ENCODE results near the gene CYP19A1. TPM values are rescaled to one million over a fixed set of nuclear protein-coding genes. Genes with fewer than 3 reads are reported as not detected.

The CYP19A1 gene
- total RNA-seq, 4 donors from 2014 or later = 1.8 to 2.9 (median 2.5) TPM; not detected in 1

GRCh38 chr15:51382787-51383186 lies 44.4 kb upstream of the CYP19A1 start:
- Histone ChIP-seq H3K27ac (no peak overlapping the region), H3K36me3 (no peaks in the 10 kb centered on the region), H3K4me1 (peaks cover 0 to 34% (median 5%) of the 10 kb centered on the region in 3 donors), H3K27me3 (peaks cover 8% of the 10 kb centered on the region), H3K9me3 (no peaks in the 10 kb centered on the region), H3K4me3 (no peak overlapping the region)
- peak; percentile 16 to 53 (median 34) for TF ChIP-seq CTCF (IDR thresholded peaks at IDR 0.05)
- TF ChIP-seq POLR2AphosphoS5 (IDR thresholded peaks at IDR 0.05) = no peak
- ATAC-seq = no peak
- WGBS, 2 donors (ENCODE audit: low coverage in 1 of 2) = 25 to 30% methylated on average over 3 to 4 of the region's 4 CpGs

- peak; percentile 75 for ATAC-seq
- TF ChIP-seq CTCF (IDR thresholded peaks at IDR 0.05) (peak; percentile 82 to 94 (median 92)), POLR2A (IDR thresholded peaks at IDR 0.05) (no peak)
- Histone ChIP-seq H3K9me3 (no peaks in the 10 kb centered on the region), H3K4me3 (no peak overlapping the region), H3K27me3 (peaks cover 8% of the 10 kb centered on the region), H3K36me3 (no peaks in the 10 kb centered on the region), H3K27ac (peak overlapping the region in 1 of 4 donors; percentile 1), H3K4me1 (peaks cover 0 to 34% (median 5%) of the 10 kb centered on the region in 3 donors)
- 14 to 15% methylated on average over 9 to 10 of the region's 14 CpGs for WGBS, 2 donors (ENCODE audit: low coverage in 1 of 2)
These were observed 42.8 kb upstream of the CYP19A1 start for GRCh38 chr15:51380999-51381806.

- Histone ChIP-seq H3K27me3 (peaks cover 6% of the 10 kb centered on the region), H3K9me3 (no peaks in the 10 kb centered on the region), H3K4me1 (peaks cover 0 to 34% (median 5%) of the 10 kb centered on the region in 3 donors), H3K4me3 (no peak overlapping the region), H3K27ac (peak overlapping the region in 1 of 4 donors; percentile 12), H3K36me3 (no peaks in the 10 kb centered on the region)
- WGBS, 2 donors (ENCODE audit: low coverage in 1 of 2) = 66 to 78% methylated on average over 1 to 4 of the region's 4 CpGs
- ATAC-seq = no peak
- TF ChIP-seq POLR2AphosphoS5 (IDR thresholded peaks at IDR 0.05) (no peak), POLR2A (IDR thresholded peaks at IDR 0.05) (no peak), EP300 (IDR thresholded peaks at IDR 0.05) (no peak), CTCF (IDR thresholded peaks at IDR 0.05) (no peak)
These were observed 41.0 kb upstream of the CYP19A1 start for GRCh38 chr15:51379390-51379789.

- Histone ChIP-seq H3K9me3 (no peaks in the 10 kb centered on the region), H3K4me3 (no peak overlapping the region), H3K4me1 (peaks cover 0 to 34% (median 5%) of the 10 kb centered on the region in 3 donors), H3K36me3 (no peaks in the 10 kb centered on the region), H3K27ac (no peak overlapping the region), H3K27me3 (no peaks in the 10 kb centered on the region)
- WGBS, 2 donors (ENCODE audit: low coverage in 1 of 2) = 91% methylated on average over 3 to 4 of the region's 4 CpGs
- no peak for ATAC-seq
- no peak for TF ChIP-seq CTCF (IDR thresholded peaks at IDR 0.05)
- TF ChIP-seq POLR2AphosphoS5 (IDR thresholded peaks at IDR 0.05) = no peak
- TF ChIP-seq EP300 (IDR thresholded peaks at IDR 0.05) = no peak
- no peak for TF ChIP-seq POLR2A (IDR thresholded peaks at IDR 0.05)
These were observed 40.0 kb upstream of the CYP19A1 start for GRCh38 chr15:51378406-51378805.
